Measurements from ENCODE around the gene CLN6.
"Not testable (repeated sequence)": the region's sequence is repeated elsewhere in the genome, so short reads cannot be mapped to it uniquely, and the experiment has no call there.

CLN6 gene

DNA sequence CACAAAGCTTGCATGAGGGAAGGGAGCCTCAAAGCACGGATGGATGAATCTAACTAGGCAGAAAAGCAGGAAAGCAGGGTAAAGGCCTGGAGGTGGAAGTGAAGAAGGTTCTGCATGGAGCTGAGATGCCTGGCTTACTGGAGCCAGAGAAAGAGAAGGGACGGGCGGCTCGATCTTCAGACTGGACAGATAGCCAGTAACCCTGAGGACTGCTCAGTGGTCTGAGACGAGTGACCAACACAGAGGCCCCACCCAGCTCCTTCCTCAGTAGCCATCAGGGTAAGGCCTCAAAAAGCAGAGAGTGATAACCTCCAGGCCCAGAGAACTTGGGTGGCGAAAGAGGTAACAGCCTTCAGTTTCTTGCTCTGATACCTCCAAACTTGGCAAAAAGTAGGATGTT is 6.4 kb downstream of the CLN6 start:
- DNase-seq (ENCODE audit: low read depth), result no peak

DNA sequence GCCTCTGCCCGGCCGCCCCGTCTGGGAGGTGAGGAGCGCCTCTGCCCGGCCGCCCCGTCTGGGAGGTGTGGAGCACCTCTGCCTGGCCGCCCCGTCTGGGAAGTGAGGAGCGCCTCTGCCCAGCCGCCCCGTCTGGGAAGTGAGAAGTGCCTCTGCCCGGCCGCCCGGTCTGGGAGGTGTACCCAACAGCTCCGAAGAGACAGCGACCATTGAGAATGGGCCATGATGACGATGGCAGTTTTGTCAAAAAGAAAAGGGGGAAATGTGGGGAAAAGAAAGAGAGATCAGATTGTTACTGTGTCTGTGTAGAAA is 7.1 kb downstream of the CLN6 start:
- not testable (repeated sequence) for DNase-seq (ENCODE audit: low read depth)

DNA sequence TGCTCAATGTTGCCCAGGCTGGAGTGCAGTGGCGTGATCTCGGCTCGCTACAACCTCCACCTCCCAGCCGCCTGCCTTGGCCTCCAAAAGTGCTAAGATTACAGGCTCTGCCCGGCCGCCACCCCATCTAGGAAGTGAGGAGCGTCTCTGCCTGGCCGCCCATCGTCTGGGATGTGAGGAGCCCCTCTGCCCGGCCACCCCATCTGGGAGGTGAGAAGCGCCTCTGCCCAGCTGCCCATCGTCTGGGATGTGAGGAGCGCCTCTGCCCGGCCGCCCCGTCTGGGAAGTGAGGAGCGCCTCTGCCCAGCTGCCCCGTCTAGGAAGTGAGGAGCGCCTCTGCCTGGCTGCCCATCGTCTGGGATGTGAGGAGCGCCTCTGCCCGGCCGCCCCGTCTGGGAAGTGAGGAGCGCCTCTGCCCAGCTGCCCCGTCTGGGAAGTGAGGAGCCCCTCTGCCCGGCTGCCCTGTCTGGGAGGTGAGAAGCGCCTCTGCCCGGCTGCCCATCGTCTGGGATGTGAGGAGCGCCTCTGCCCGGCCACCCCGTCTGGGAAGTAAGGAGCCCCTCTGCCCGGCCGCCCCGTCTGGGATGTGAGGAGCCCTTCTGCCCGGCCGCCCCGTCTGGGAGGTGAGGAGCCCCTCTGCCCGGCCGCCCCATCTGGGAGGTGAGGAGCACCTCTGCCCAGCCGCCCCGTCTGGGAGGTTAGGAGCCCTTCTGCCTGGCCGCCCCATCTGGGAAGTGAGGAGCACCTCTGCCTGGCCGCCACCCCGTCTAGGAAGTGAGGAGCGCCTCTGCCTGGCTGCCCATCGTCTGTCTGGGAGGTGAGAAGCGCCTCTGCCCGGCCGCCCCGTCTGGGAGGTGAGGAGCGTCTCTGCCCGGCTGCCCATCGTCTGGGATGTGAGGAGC is 7.7 kb downstream of the CLN6 start:
- DNase-seq (ENCODE audit: low read depth), result not testable (repeated sequence)

DNA sequence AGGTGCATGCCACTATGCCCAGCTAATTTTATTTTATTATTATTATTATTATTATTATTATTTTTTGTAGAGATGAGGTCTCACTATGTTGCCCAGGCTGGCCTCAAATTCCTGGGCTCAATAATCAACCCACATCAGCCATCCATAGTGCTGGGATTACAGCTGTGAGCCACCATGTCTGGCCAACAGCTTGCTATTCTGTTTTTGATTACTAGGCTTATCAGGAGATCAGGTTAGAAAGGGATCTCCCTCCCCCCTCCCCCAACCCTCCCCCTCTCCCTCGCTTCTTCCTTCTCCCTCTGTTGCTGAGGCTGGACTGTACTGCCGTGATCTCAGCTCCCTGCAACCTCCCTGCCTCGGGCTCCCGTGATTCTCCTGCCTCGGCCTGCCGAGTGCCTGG is 8.6 kb downstream of the CLN6 start:
- DNase-seq (ENCODE audit: low read depth), result no peak

DNA sequence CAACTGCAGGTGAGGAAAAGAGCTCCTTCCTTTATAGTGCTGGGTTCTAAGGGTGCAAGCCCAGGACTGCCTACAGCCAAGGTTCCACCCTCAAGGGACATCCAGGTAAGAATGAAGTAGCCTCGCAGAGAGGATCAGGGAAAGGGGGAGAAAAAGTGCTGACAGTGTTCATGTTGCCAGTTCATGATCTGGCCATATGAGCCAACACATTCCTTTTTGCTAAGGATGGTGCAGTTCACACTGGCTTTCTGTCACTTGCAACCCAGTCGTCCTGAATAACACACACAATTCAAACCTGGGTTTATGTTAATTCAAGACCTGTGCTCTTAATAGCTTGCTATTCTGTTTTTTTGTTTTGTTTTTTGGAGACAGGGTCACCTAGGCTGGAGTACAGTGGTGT is 9.0 kb downstream of the CLN6 start:
- DNase-seq (ENCODE audit: low read depth), result no peak

GRCh38 chr15:68218847-68219798 is 10.4 kb downstream of the CLN6 start:
- DNase-seq (ENCODE audit: low read depth), result no peak

DNA sequence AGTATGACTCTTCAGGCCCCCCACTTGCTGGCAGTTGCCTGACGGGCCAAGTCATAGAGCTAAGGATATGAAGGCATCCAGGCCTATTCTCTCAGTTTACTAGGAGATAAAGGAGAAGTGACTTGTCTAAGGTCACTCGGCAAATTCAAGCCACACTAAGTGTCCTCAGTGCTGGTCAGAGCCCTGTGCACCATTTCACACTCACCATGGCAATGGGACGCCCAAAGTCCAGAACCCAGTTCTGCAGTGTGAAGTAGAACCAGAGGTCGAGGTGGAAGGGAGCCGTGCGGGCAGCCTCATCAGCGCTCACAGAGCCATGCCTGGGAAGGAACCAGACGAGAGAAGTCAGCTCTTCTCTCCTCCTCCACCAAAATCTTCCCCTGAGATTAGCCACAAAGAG is 11.2 kb downstream of the CLN6 start:
- no peak for DNase-seq (ENCODE audit: low read depth)

DNA sequence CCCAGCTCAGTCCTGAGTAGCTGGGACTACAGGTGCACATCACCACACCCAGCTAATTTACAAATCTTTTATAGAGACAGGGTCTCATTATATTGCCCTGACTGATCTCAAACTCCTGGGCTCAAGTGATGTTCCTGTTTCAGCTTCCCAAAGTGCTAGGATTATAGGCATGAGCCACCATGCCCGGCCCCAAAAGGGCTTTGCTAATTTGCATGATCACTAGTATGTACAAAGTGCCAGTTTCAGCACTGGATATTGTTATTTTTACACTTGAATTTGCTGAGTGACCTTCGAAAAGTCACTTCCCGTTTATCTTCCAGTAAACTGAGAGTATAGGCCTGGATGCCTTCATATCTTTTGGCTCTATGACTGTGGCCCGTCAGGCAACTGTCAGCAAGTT is 12.2 kb downstream of the CLN6 start:
- DNase-seq (ENCODE audit: low read depth), result no peak

- no peak for DNase-seq (ENCODE audit: low read depth)
Observed at GRCh38 chr15:68214838-68215254, 14.7 kb downstream of the CLN6 start.

GRCh38 chr15:68213991-68214837 is 15.3 kb downstream of the CLN6 start:
- DNase-seq (ENCODE audit: low read depth), result no peak

- DNase-seq (ENCODE audit: low read depth), result not testable (repeated sequence)
Observed at GRCh38 chr15:68213491-68213845, 16.1 kb downstream of the CLN6 start.

- DNase-seq (ENCODE audit: low read depth), result no peak
Observed at GRCh38 chr15:68211656-68212320, 17.7 kb downstream of the CLN6 start.

DNA sequence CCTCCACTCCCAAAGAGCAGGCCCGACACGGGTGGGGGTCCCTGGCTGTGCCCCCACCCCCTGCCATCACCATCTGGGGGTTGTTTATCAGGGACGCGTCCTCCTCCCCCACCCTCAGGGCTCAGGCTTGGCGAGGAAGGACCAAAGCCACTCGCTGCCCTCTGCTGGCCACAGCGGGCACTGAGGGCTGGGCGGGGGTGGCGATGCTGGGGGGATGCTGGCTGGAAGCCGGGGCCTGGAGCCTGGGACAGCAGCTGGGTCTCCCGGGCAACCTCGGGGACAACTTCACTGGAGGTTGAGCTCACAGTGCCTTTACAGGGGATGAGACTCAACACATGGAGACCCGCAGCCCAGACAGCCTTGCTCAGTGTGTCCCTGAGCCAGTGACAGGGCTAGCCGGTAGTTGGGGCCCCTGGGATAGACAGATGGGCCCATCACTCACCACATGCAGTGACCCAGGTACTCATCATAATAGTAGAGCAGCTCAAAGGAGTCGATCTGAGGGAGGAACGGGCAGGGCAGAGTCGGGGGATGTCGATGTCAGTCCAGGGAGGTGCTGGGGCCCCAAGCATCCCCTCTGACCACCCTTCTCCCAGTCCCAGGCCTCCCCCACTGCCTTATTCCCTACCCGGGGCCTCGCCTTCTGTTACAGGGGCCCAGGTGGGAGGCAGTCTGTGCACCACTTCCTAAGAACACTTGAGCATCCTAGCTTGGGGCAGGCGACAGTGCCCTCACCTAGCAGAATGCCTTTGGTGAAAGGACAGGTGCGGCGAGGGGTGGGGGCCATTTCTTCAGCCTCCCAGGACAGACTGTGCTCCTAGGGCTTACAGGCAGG is 18.5 kb downstream of the CLN6 start:
- peak; percentile 25 for DNase-seq (ENCODE audit: low read depth)

DNA sequence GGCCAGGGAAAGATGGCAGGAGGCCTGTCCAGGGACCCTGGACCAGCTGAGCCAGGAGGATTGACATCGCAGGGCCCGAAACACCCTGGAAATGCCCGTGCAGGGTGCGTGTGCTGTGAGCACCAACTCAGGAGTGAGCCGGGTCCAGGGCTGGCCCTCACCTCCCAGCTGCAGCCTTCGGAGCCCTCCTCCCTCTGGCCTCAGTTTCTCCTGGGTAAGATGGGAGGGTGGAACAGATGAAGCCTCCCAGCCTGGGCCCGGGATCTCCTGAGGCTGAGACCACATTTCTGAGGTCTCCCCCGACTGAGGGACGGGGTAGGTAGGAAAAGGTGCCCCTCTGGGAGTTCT is 19.1 kb downstream of the CLN6 start:
- no peak for DNase-seq (ENCODE audit: low read depth)

- DNase-seq (ENCODE audit: low read depth), result peak; percentile 38
Observed at GRCh38 chr15:68209735-68210408, 19.7 kb downstream of the CLN6 start.

GRCh38 chr15:68209272-68209671 is 20.3 kb downstream of the CLN6 start:
- DNase-seq (ENCODE audit: low read depth), result no peak

DNA sequence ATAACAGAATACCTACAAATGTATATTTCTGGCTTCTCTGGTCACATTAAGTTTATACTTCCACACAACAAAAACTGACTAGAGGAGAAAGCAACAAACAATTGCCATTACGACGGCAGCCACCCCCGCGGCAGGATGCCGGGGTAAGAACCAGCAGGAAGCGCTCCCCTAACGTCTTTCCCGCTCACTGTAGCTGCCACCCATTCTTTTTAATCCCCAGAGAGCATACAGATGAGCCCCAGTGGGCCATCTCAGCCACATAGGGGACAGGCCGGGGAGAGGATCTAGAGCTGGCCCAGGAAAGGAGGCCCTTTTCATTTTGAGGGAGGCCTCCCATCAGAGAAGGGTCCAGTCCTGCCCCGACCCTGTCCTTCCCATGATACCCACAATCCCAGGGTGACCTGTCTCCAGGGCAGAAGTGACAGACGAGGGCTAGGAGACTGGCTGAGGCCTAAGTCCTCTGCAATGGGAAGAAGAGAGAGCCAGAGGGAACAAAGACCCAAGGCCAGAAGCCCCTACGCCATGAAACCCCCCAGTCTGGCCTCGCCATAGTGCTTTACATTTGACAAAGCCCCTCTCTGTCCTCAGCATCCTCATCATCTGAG is 20.8 kb downstream of the CLN6 start:
- DNase-seq (ENCODE audit: low read depth), result no peak

DNA sequence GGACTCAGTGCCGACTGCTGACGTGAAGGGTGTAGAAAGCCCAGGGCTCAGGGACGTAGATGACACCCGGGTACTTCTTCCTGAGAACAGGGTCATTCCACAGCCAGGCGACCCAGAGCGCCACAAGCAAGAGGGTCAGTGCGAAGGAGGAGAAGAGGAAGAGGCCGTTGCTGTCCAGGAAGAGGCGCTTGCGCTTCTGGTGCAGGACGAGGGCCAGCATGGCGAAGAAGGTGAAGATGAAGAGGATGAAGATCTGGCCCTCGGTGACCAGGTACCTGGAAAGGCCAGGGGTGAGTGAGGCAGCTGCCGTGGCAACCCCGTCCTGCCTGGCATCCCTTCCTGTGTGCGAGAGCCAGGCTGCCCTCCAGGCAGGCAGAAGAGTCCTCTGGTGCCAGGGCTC is 21.4 kb downstream of the CLN6 start:
- no peak for DNase-seq (ENCODE audit: low read depth)

DNA sequence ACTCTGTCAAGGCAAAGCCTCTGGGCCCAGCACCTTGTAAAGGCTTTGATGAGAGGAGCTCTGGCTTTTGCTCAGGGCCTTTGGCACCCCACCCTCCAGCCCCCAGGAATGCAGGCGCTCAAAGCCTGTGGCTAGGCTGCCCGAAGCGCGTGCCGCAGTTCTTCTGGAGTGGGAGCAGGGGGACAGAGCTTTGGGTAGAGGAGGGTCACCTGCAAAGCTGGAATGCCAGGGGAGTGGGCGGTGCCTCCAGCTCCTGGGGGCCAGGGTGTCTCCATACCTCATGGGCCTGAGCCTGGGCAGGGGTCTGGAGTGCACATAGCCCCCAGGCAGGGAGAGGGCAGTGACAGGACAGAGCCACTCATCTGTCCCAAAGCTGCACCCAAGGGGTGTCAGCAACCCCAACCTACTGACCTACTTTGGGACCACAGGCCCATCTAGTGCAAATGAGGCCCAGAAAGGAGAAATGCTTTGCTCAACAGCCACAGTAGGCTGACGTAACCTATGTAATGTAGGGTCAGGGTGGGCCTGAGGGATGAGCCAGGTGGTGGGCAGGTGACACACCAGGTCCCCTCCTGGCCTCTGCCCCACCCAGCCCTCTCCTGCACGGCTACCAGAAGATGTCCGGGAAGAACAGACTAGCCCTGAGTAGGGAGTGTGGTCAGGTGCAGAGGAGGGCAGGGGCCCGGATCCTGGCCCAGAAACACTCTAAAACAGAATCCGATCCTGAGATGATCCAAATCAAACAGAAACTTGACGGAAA is 22.2 kb downstream of the CLN6 start:
- DNase-seq (ENCODE audit: low read depth), result no peak

Measured in stimulated activated CD8-positive, alpha-beta memory T cell treated with anti-CD3 and anti-CD28 coated beads, Interleukin-12 subunit alpha, Interleukin-12 subunit beta, amount 100 ng/mL, for 4 hours (primary cell).